ENCODE data around the gene HSD11B1. TPM values are rescaled to one million over a fixed set of nuclear protein-coding genes. Genes with fewer than 3 reads are reported as not detected.

The HSD11B1 gene
- total RNA-seq (2022), result 0.21 and 0.39 TPM in 2 replicates
- Bru-seq, nascent RNA, result percentile 16 among the genes with signal in this experiment
- BruChase-seq, experiment 1, labeled RNA remaining after a 6-hour chase, result percentile 13 among the genes with signal in this experiment
- percentile 10 among the genes with signal in this experiment for BruChase-seq, experiment 2, labeled RNA remaining after a 2-hour chase
- long read RNA-seq, result 0 reads

GRCh38 chr1:209704584-209704983, at the start of gene HSD11B1:
TSS of gene HSD11B1 (plus strand) at chr1:209704846. CDS start at chr1:209704943, 97 bp downstream.
- ChIA-PET CTCF (interaction anchor here (1.0 to 3.5 kb wide), 9 partner anchors 9 to 107 kb away, joined by 3 to 22 read pairs (median 3); no protein-coding TSS in a partner anchor), POLR2A (interaction anchor here (1.1 to 1.2 kb wide), 2 partner anchors 20 to 52 kb away, joined by 3 read pairs; partner anchors contain the start of gene LAMB3)
- peaks cover 7% of the 10 kb centered on the region for H3K4me1 Mint-ChIP-seq (ENCODE audit: insufficient read depth, unreplicated experiment)
- BruUV-seq (replicated peaks), result no TSS peak
- no peak within 1 kb of the TSS for H3K4me3 Mint-ChIP-seq (ENCODE audit: unreplicated experiment)
- H3K27me3 Mint-ChIP-seq (ENCODE audit: insufficient read depth, unreplicated experiment), result no peaks in the 10 kb centered on the region
- no peaks in the 10 kb centered on the region for H3K9me3 Mint-ChIP-seq (ENCODE audit: unreplicated experiment)
- DNase-seq (ENCODE audit: unreplicated experiment), result peak; percentile 94
- no peak within 1 kb of the TSS for H3K27ac Mint-ChIP-seq (ENCODE audit: low read depth, unreplicated experiment)
- no peaks in the 10 kb centered on the region for H3K36me3 Mint-ChIP-seq (ENCODE audit: insufficient read depth, unreplicated experiment)
- intact Hi-C loops (cut with micrococcal nuclease), result no loop called here
- TF ChIP-seq CTCF (IDR thresholded peaks at IDR 0.05; ENCODE audit: unreplicated experiment), result no peak

DNA sequence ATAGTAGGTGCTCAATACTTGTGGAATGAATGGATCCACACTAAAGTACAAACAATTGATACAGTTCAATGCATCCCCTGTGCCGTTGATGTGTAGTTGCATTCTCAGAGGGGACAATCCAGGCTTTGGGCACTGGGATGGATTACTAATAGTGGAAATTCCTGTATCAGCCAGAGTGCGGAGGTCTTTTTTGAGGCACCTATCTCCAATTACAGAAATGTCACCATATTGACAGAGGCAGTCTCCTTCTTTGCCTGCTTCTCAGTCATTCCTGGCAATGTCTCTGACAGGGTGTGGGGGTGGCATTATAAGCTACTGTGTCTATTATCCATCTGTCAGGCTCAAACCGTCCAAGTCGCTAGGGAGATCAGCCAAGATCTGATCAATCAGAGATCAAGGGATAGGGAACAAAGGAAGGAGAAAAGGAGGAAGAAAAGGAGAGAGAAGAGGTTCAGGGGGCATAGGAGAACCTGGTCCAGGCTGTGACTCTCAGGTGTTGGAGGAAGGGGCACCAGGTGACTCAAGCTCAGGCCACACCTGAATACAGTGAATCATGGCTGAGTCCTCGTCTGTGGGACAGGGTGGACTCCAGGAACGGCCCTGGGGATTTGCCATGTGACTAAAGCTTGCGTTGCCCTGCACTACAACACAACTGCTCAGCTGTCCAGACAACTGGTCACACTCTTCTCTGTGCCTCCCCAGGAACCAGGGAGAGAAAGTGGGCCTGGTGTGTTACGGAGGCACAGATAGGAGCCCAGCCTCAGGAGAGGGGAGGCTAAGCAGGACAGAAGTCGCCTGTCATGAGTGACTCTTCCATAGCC, 49.0 kb upstream of the HSD11B1 start:
- CTCF ChIA-PET, result interaction anchor here (0.7 to 21.0 kb wide), 11 partner anchors 11 to 448 kb away, joined by 3 to 564 read pairs (median 4); no protein-coding TSS in a partner anchor
- no peaks in the 10 kb centered on the region for H3K27me3 Mint-ChIP-seq (ENCODE audit: insufficient read depth, unreplicated experiment)
- no peak for TF ChIP-seq CTCF (IDR thresholded peaks at IDR 0.05; ENCODE audit: unreplicated experiment)
- intact Hi-C loops (cut with micrococcal nuclease), result loop anchor here (2.0 to 10.0 kb wide), 2 partner anchors 17 to 251 kb away; no protein-coding TSS in a partner anchor
- DNase-seq (ENCODE audit: unreplicated experiment), result peak; percentile 93
- BruUV-seq (replicated peaks), result no TSS peak
- peaks cover 10% of the 10 kb centered on the region for H3K36me3 Mint-ChIP-seq (ENCODE audit: insufficient read depth, unreplicated experiment)
- peak overlapping the region; percentile 99 for H3K27ac Mint-ChIP-seq (ENCODE audit: low read depth, unreplicated experiment)
- peaks cover 92% of the 10 kb centered on the region for H3K4me1 Mint-ChIP-seq (ENCODE audit: insufficient read depth, unreplicated experiment)
- POLR2A ChIA-PET, result interaction anchor here (0.5 to 18.4 kb wide), 15 partner anchors 6 to 300 kb away, joined by 3 to 458 read pairs (median 7); partner anchors contain the start of genes G0S2 and IRF6
- H3K9me3 Mint-ChIP-seq (ENCODE audit: unreplicated experiment), result no peaks in the 10 kb centered on the region
- no peak overlapping the region for H3K4me3 Mint-ChIP-seq (ENCODE audit: unreplicated experiment)

- Mint-ChIP-seq H3K36me3 (ENCODE audit: insufficient read depth, unreplicated experiment) (peaks cover 6% of the 10 kb centered on the region), H3K4me1 (ENCODE audit: insufficient read depth, unreplicated experiment) (peaks cover 86% of the 10 kb centered on the region), H3K27ac (ENCODE audit: low read depth, unreplicated experiment) (peak overlapping the region; percentile 99), H3K4me3 (ENCODE audit: unreplicated experiment) (peak overlapping the region; percentile 41), H3K9me3 (ENCODE audit: unreplicated experiment) (no peaks in the 10 kb centered on the region), H3K27me3 (ENCODE audit: insufficient read depth, unreplicated experiment) (no peaks in the 10 kb centered on the region)
- ChIA-PET CTCF (interaction anchor here (0.5 to 21.0 kb wide), 16 partner anchors 8 to 218 kb away, joined by 3 to 564 read pairs (median 6); no protein-coding TSS in a partner anchor), POLR2A (interaction anchor here (0.7 to 18.4 kb wide), 21 partner anchors 5 to 302 kb away, joined by 3 to 458 read pairs (median 7); partner anchors contain the start of genes G0S2, IRF6 and LAMB3)
- DNase-seq (ENCODE audit: unreplicated experiment), result peak; percentile 99
- intact Hi-C loops (cut with micrococcal nuclease), result loop anchor here (2.0 to 10.0 kb wide), 2 partner anchors 15 to 253 kb away; no protein-coding TSS in a partner anchor
- TSS peak; percentile 5 for BruUV-seq (replicated peaks)
- TF ChIP-seq CTCF (IDR thresholded peaks at IDR 0.05; ENCODE audit: unreplicated experiment), result no peak
Observed at GRCh38 chr1:209657140-209657879, 47.3 kb upstream of the HSD11B1 start.
